ENCODE data around the gene HSDL1. TPM values are rescaled to one million over a fixed set of nuclear protein-coding genes. Genes with fewer than 3 reads are reported as not detected.

The HSDL1 gene
- total and polyA plus RNA-seq, 2 of the 8 experiments (the other 6 are each of a cell fraction or from before 2014, with no cell fraction given), result 25.0 to 55.7 TPM

DNA sequence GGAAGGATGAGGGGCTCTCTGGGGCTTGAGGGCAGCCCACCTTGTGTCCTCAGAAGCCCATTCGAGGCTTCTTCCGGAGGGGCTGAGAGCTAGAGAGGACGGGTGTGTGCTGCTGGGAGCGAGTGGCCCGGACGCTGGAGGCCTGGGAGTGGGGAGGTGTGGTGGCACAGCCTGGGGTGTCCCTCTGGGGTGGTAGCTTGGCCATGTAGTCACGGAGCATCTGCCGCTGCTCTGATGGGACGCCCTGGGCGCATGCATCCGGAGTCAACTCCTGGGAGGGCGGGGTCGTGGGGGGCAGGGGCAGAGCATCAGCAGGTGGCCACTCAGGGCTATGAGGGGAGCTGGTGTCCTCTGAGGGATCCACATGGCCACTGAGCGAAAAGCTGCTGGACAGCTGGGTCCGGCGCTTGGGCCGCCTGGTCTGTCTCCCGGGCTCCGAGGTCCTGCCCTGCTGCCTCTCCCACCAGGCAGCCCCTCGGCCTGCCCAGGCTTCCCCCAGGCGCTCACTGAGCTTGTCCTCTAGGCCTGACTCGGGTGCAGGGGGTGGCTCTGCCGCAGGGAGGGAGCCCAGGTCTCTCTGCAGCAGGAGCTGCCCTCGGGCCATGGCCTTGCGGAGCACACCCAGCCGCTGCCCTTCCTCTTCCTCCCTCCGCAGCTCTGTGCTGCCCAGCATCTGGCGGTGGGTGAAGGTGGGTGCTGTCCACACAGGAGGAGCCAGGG is 34.1 kb upstream of the HSDL1 start:
- H3K23ac ChIP-seq (ENCODE audit: insufficient read length), result no peak overlapping the region
- H3K9ac ChIP-seq (replicated peaks in 1 of 4; ENCODE audit: extremely low read depth in 1 of 4, low read depth in 3 of 4, low read length in 3 of 4), result no peak overlapping the region
- H3K4me2 ChIP-seq (ENCODE audit: insufficient read depth in 1 of 2, low read depth in 2 of 2, low read length in 2 of 2), result no peak overlapping the region
- H3K4ac ChIP-seq (replicated peaks; ENCODE audit: insufficient read length, low read depth, low read length), result no peak overlapping the region
- no peak overlapping the region for H4K5ac ChIP-seq (ENCODE audit: insufficient read length, low read depth, low read length)
- peaks cover 0 to 5% of the 10 kb centered on the region in 2 experiments; a peak in 1 of 4 replicates for H3K79me2 ChIP-seq (ENCODE audit: control insufficient read depth in 1 of 2, insufficient read depth in 2 of 2, low read length in 2 of 2)
- TF ChIP-seq YY1 (IDR thresholded peaks at IDR 0.05; ENCODE audit: low read depth, low read length), result no peak
- H3K4me3 ChIP-seq (ENCODE audit: extremely low read depth in 1 of 4, insufficient read depth in 2 of 4, low read depth in 3 of 4, low read length in 4 of 4), result no peak overlapping the region
- peaks cover 5 to 10% of the 10 kb centered on the region in 2 experiments for H4K20me1 ChIP-seq (replicated peaks in 1 of 2; ENCODE audit: control insufficient read depth in 1 of 2, insufficient read depth in 2 of 2, low read length in 2 of 2)
- POLR2A ChIA-PET (ENCODE audit: partially characterized antibody), result interaction anchor here (5.9 kb wide), 1 partner anchor 11 kb away, joined by 35 read pairs; no protein-coding TSS in a partner anchor
- H3K14ac ChIP-seq (ENCODE audit: insufficient read length), result no peak overlapping the region
- H3K79me1 ChIP-seq (ENCODE audit: low read depth, low read length), result peaks cover 4% of the 10 kb centered on the region; the same call in 1 of the 2 replicates
- CTCF ChIA-PET (ENCODE audit: partially characterized antibody), result interaction anchor here (0.8 to 8.9 kb wide), 16 partner anchors 9 to 328 kb away, joined by 3 to 93 read pairs (median 3); partner anchors contain the start of genes ADAD2 and TAF1C
- FAIRE-seq (no peak), DNase-seq (ENCODE audit: low read depth in 1 of 2, low spot score in 2 of 2) (no peak)
- no peak overlapping the region for H3K27ac ChIP-seq (ENCODE audit: low read depth, low read length)
- H3K9me3 ChIP-seq (ENCODE audit: insufficient read depth in 2 of 2, low read depth in 1 of 2, low read length in 1 of 2), result no peaks in the 10 kb centered on the region
- no peak overlapping the region for H2BK12ac ChIP-seq (ENCODE audit: low read depth, low read length)
- H3K4me1 ChIP-seq (replicated peaks in 1 of 4; ENCODE audit: control insufficient read depth in 3 of 4, insufficient read depth in 4 of 4, low read length in 3 of 4), result no peaks in the 10 kb centered on the region
- no peaks in the 10 kb centered on the region for H3K27me3 ChIP-seq (replicated peaks in 1 of 4; ENCODE audit: control insufficient read depth in 3 of 4, extremely low read depth in 1 of 4, insufficient read depth in 3 of 4, low read length in 3 of 4)
- no peak overlapping the region for H3K56ac ChIP-seq (replicated peaks; ENCODE audit: insufficient read length, low read depth, low read length)
- no peak overlapping the region for H2BK120ac ChIP-seq (replicated peaks; ENCODE audit: low read depth, low read length)
- peaks cover 4 to 46% (median 28%) of the 10 kb centered on the region in 4 experiments for H3K36me3 ChIP-seq (ENCODE audit: control insufficient read depth in 2 of 4, insufficient read depth in 4 of 4, low read length in 3 of 4)
- no peak overlapping the region for H2AK5ac ChIP-seq (ENCODE audit: low read depth, low read length)
- H2BK15ac ChIP-seq (ENCODE audit: low read length), result no peak overlapping the region
- H2BK20ac ChIP-seq (ENCODE audit: low read length), result no peak overlapping the region
- H2AFZ ChIP-seq (ENCODE audit: low read length), result no peak overlapping the region
- H3K18ac ChIP-seq (ENCODE audit: extremely low read depth, low read length), result no peak overlapping the region
- H3K23me2 ChIP-seq (ENCODE audit: low read depth, low read length), result no peaks in the 10 kb centered on the region
- WGBS, 2 experiments (ENCODE audit: extremely low coverage in 1 of 2, insufficient coverage in 1 of 2, insufficient read length in 1 of 2, insufficient replicate concordance in 2 of 2, low coverage in 1 of 2, low lambda C conversion rate in 2 of 2, missing lambda C conversion rate in 1 of 2), result 96% methylated on average over 20 of the region's 28 CpGs; no CpG with 5 or more reads in 1 of the 2 experiments
- H2BK5ac ChIP-seq (ENCODE audit: low read depth, low read length), result no peak overlapping the region
- H4K8ac ChIP-seq (ENCODE audit: extremely low read depth, insufficient read depth, low read length), result no peak overlapping the region
- no peak overlapping the region for H4K91ac ChIP-seq (replicated peaks; ENCODE audit: insufficient read length, low read length)
